GM12873 (cell line): ENCODE measurements around the gene RXRA.

ENCODE experiments used
- TF ChIP-seq, protein P1 (sequence below): IDR thresholded peaks from 2 replicates; pipeline ENCODE4 v1.5.1; 2012; ENCODE audit warnings: low read depth, mild to moderate bottlenecking, moderate library complexity, low read length, control low read depth; ENCODE audit not compliant: insufficient read depth; ENCODE audit errors: missing control alignments

Gene RXRA

DNA sequence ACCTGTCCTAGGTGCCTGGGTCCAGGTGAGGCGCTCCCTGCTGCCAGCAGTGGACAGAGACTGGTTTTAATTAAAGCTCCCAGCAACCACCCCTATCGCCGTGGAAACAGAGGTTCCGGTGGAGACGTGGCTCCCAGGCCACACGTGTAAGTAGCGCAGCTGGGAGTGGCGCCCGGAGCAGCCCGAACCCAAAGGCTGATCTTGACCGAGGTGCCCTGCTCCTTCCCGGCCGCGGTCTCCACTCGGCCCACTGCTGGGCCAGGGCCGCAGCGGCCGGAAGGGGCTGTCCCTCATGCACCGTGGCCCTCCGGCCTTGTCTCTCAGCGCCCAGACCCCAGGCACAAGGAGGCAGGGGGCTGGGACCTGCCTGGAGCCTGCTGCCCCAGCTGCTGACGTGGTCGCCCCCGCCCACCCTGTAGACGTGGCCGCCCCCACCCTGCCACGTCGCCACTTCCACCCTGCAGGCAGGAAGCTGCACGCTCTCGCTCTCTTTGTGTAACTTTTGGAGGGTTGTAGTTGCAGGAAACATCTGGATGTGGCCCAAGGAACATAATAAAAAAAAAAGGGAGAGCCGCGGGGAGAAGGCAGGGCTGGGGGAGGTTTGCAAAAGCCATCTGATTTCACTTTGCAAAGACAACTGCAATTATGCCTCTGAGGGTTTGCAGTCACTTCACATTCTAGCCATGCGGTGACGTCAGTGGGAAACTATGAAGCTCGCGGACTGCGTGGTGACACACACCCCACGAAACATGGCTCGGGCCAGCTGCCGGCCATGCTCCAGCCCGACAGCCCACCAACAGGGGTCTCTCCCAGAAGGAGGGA is 129.9 kb downstream of the RXRA start:
- TF ChIP-seq, protein P1, sequence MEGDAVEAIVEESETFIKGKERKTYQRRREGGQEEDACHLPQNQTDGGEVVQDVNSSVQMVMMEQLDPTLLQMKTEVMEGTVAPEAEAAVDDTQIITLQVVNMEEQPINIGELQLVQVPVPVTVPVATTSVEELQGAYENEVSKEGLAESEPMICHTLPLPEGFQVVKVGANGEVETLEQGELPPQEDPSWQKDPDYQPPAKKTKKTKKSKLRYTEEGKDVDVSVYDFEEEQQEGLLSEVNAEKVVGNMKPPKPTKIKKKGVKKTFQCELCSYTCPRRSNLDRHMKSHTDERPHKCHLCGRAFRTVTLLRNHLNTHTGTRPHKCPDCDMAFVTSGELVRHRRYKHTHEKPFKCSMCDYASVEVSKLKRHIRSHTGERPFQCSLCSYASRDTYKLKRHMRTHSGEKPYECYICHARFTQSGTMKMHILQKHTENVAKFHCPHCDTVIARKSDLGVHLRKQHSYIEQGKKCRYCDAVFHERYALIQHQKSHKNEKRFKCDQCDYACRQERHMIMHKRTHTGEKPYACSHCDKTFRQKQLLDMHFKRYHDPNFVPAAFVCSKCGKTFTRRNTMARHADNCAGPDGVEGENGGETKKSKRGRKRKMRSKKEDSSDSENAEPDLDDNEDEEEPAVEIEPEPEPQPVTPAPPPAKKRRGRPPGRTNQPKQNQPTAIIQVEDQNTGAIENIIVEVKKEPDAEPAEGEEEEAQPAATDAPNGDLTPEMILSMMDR: no peak

DNA sequence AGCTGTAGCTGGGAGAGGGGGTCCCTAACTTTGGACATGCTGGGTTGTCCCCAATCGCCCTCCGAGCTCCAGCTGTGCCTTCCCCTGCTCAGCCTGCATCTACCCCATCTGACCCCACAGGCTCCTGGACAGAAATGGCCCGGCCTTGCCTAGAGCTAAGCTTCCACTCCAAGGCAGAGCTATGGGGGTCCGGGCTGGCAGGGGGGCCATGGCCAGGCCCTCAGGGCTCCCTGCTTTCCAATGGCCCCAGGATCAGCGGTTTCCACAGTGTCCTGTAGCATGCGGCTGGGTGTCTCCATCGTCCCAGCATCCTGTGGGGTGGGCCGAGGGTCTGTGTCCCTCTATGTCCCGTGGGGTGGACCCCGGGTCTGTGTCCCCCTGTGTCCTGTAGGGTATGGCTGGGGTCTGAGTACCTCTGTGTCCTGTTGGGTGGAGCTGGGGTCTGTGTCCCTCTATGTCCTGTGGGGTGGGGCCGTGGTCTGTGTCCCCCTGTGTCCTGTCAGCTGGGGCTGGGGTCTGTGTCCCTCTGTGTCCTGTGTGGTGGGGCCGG is 130.6 kb downstream of the RXRA start:
- TF ChIP-seq, protein P1: no peak

DNA sequence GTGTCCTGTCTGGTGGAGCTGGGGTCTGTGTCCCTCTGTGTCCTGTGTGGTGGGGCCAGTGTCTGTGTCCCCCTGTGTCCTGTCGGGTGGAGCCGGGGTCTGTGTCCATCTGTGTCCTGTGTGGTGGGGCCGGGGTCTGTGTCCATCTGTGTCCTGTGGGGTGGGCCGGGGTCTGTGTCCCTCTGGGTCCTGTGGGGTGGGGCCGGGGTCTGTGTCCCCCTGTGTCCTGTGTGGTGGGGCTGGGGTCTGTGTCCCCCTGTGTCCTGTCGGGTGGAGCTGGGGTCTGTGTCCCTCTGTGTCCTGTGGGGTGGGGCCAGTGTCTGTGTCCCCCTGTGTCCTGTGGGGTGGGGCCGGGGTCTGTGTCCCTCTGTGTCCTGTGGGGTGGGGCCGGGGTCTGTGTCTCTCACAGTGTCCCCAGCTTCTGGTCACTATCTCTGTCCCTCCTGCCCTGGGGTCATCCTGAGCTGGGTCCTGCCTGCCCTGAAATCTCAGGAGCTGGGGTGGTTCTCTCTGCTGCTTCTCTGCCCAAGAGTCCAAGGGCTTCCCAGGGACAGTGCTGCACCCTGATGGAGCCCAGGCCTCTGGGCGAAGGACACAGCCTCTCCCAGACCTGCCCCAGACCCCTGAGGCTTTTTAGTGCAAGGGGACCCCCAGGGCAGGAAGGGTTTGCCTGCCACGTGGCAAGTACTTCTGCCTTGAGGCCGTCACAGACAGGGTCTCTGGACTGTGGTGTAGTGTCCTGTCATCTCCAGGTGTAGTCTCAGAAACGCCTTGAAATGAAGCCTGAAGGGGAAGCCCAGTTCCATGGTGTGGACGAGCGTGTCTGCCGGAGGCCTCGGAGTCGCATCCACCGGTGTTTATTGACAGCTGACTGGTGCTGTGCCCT is 131.3 kb downstream of the RXRA start:
- TF ChIP-seq, protein P1: no peak

DNA sequence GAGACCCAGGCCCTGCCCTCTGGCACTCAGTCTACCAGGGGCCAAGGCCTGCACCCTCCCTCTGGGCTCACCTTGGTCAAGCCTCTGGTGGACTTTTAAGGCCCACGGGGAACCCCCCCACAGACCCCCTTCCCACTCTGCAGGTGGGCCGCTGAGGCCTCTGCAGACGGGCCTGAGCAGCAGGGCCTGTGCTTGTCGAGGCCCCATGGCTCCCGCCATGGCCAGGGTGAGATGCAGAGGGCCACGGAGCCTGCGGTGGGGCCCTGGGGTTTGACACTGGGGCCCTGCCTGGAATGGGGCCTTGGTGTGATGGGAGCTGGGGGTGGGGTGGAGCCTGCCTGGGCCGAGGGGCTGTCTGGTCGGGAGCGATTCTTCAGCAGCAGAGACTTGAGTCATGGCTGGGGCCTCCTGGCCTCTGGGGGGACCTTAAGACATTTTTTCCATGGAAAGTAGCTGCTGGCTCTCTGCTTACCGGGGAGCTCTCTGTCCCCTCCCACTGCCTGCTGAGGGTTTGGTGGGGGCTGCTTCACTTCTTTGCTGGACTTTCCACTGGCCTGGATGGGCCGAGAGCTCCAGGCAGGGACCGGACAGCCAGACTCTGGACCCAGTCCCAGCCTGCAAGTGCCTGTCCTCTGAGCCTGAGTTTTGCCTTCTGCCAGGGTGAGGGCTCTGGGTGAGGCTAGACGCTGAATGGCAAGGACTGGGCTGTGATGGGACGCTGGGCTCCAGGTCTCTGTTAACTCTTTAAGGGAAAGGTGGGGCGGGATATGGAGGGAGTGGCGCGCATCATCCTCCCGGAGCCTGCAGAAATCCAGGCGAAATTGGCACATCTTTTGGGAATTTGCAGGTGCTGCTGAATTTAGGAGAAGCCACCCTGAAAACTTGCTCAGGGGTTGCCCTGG is 132.2 kb downstream of the RXRA start:
- TF ChIP-seq, protein P1: no peak

DNA sequence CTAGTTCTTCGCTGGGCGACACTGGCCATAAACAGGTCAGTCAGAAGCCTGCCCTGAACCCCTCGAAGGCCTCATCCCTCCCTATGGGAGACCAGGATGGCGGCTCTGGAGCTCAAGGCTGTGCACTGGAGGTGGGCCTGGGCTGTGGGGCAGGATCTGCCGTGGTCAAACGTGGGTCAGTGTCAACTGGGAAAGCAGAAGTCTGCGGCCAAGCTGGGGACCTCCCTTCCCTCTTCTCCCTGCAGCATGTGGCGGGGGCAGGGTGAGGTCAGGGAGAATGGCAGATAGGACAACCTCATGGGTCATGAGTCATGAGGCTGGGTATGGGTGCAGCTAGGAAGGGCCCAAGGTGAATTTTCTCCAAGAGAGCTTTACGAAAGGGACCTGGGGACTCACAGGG is 132.9 kb downstream of the RXRA start:
- TF ChIP-seq, protein P1: no peak

DNA sequence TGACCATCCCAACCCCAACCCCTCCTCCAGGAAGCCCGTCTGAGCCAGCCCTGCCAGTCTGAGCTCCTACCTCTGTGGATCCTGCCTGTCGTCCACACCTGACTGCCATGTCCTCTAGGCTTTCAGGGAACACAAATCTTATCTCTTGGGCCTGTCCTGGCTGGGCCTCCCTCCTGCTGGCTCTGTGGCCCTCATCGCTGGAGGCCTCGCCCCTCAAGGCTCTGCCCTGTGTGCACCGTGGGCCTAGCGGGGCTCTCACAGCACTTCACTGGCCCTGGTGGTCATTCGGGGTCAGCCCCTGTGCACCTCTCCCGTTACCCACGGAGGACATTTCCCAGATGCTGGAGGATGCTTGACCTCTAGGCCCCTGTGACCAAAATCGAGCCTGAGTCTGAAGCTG is 133.3 kb downstream of the RXRA start:
- TF ChIP-seq, protein P1: no peak
